Fibroblast of the aortic adventitia (primary cell): ENCODE measurements around the gene TMEM14A. TPM values are rescaled to one million over a fixed set of nuclear protein-coding genes. Genes with fewer than 3 reads are reported as not detected.
"Not testable (repeated sequence)": the region's sequence is repeated elsewhere in the genome, so short reads cannot be mapped to it uniquely, and the experiment has no call there.

Experiments
- DNase-seq: peaks from one replicate; pipeline ENCODE4 v3.0.0-alpha.2; 2010; ENCODE audit warnings: low read depth
- H3K4me3 ChIP-seq: 2 replicates; pipeline ENCODE4 v1.5.1; 2011; ENCODE audit warnings: low read depth, mild to moderate bottlenecking, control low read depth, low read length, moderate library complexity
- total RNA-seq: library from RNA; depleted of rRNA; stranded (reverse); fragments of >200 nt; gene quantifications from 2 replicates; pipeline ENCODE4 v1.2.3, GENCODE V29; 2012; ENCODE audit warnings: low replicate concordance
- TF ChIP-seq, protein P1 (sequence below): IDR thresholded peaks from 2 replicates; pipeline ENCODE4 v1.5.1; 2011; ENCODE audit warnings: mild to moderate bottlenecking, low read length, control low read depth, inconsistent platforms; ENCODE audit not compliant: insufficient read depth

Gene TMEM14A
- total RNA-seq, 1 donor, result 60.1 TPM

DNA sequence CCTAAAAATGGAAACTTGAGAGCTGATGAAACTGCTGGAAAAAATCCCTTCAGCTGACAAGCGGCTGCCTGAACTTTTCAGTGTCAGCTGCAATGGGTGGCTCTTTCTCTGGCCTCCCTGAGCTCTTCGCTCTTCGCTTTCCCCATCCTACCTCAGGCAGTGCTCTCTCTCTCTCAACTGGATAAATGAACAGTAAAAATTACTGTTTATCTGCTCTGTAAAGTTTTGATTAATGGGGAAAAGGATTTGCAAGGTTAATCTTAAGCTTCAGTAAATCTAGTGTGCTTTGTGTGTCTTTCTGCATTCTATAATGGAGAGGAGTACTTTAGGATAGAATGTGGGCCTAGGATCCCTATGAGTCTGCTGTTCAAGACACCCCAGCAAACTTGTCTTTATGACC is 35.1 kb downstream of the TMEM14A start:
- TF ChIP-seq, protein P1, sequence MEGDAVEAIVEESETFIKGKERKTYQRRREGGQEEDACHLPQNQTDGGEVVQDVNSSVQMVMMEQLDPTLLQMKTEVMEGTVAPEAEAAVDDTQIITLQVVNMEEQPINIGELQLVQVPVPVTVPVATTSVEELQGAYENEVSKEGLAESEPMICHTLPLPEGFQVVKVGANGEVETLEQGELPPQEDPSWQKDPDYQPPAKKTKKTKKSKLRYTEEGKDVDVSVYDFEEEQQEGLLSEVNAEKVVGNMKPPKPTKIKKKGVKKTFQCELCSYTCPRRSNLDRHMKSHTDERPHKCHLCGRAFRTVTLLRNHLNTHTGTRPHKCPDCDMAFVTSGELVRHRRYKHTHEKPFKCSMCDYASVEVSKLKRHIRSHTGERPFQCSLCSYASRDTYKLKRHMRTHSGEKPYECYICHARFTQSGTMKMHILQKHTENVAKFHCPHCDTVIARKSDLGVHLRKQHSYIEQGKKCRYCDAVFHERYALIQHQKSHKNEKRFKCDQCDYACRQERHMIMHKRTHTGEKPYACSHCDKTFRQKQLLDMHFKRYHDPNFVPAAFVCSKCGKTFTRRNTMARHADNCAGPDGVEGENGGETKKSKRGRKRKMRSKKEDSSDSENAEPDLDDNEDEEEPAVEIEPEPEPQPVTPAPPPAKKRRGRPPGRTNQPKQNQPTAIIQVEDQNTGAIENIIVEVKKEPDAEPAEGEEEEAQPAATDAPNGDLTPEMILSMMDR, result no peak
- H3K4me3 ChIP-seq, result no peak overlapping the region
- no peak for DNase-seq

DNA sequence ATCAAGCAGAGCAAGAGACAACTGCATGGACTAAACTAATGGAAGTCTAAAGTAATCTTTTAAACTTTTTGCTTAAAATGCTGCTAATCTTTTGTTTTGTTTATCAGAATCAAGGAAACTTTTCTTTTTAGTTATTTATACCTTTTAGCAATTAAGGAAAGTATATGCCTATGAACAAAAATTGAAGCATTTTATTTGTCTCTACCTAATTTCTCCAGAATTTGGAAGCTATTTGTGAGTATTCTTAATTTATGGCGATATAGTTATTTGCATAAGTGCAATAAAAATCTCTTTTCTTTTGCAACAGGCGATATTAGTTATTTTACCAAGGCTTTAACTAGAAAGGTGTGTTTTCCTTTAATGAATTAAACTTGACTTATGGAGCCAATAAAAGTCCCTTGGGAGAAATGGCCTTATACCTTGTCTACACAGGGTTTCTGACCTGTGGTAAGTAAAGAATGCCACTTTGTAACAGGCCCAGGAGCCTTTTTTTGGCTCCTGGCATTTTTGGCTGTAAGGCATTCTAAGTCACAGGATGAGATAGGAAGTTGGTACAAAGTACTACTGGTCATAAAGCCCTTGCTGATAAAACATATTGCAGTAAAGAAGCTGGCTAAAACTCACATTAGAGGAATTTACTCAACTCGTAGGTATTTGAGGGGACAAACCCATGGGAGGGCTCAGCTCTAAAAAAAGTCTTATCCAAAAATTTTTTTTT is 37.2 kb downstream of the TMEM14A start:
- H3K4me3 ChIP-seq, result no peak overlapping the region
- TF ChIP-seq, protein P1, result no peak
- DNase-seq, result no peak

- DNase-seq, result no peak
- no peak overlapping the region for H3K4me3 ChIP-seq
- TF ChIP-seq, protein P1, result no peak
These were observed 41.2 kb downstream of the TMEM14A start for GRCh38 chr6:52712136-52712535.

DNA sequence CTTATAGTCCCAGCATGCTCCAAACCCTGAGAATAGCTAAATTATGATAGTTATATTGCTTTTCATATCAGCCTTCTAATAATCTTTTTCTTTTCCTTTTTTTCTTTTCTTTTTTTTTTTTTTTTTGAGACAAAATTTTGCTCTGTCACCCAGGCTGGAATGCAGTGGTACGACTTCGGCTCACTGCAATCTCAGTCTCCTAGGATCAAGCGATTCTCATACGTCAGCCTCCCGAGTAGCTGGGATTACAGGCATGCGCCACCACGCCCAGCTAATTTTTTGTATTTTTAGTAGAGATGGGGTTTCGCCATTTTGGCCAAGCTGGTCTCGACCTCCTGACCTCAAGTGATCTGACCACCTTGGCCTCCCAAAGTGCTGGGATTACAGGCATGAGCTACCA is 43.8 kb downstream of the TMEM14A start:
- not testable (repeated sequence) for H3K4me3 ChIP-seq, DNase-seq

DNA sequence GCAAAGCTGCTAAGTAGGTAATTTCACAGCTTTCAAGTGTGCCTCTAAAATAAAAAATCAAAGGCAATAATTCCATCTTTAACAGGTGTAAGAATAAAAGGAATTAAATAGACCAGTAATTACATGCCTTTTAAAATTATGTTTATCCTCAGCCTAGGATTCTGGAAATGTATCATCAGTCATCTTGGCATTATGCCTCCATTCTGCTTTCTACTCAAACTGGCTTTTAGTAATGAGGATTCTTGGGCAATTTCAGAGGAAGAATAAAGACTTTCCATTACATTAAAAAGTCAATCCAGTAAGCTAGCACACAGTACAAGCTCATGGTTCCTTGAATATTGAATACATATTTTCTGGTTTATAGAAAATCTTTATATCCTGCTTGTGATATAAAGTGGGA is 47.6 kb downstream of the TMEM14A start:
- no peak overlapping the region for H3K4me3 ChIP-seq
- TF ChIP-seq, protein P1, result no peak
- DNase-seq, result peak; percentile 41

DNA sequence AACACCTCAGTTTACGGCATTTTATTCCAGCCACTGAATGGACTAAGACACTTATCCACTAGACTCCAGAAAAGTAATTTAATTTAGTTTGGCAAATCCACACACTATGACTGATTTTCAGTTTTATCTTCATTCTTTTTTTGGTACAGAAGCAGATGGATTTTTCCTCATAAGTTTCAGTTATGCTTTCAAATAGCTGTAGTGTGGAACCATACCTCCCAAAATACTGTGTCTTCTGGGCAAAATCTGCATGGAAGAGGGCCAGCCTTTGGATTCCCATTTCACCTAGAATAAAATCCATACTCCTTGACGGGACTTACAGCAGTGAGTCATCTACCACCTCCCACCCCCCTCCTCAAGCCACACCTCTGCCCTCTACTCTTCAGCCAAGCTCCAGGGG is 49.4 kb downstream of the TMEM14A start:
- DNase-seq, result no peak
- H3K4me3 ChIP-seq, result no peak overlapping the region
- TF ChIP-seq, protein P1, result no peak

- peak; percentile 89 for DNase-seq
- TF ChIP-seq, protein P1, result no peak
- H3K4me3 ChIP-seq, result no peak overlapping the region
These were observed 53.1 kb downstream of the TMEM14A start for GRCh38 chr6:52724042-52724405.
